Measurements from ENCODE around the gene GEMIN2.
"Not testable (repeated sequence)": the region's sequence is repeated elsewhere in the genome, so short reads cannot be mapped to it uniquely, and the experiment has no call there.

Gene GEMIN2

GRCh38 chr14:39177168-39177545 is 63.0 kb downstream of the GEMIN2 start:
- no peak for DNase-seq (ENCODE audit: low spot score)

- DNase-seq (ENCODE audit: low spot score) = no peak
These were observed 64.9 kb downstream of the GEMIN2 start for GRCh38 chr14:39179042-39179441.

GRCh38 chr14:39180553-39180952 is 66.4 kb downstream of the GEMIN2 start:
- no peak for DNase-seq (ENCODE audit: low spot score)

GRCh38 chr14:39181026-39181692 is 67.0 kb downstream of the GEMIN2 start:
- DNase-seq (ENCODE audit: low spot score) = no peak

GRCh38 chr14:39181693-39182047 is 67.5 kb downstream of the GEMIN2 start:
- no peak for DNase-seq (ENCODE audit: low spot score)

GRCh38 chr14:39182770-39183684 is 68.9 kb downstream of the GEMIN2 start:
- no peak for DNase-seq (ENCODE audit: low spot score)

- DNase-seq (ENCODE audit: low spot score) = not testable (repeated sequence)
These were observed 69.5 kb downstream of the GEMIN2 start for GRCh38 chr14:39183685-39184003.

- no peak for DNase-seq (ENCODE audit: low spot score)
These were observed 70.6 kb downstream of the GEMIN2 start for GRCh38 chr14:39184628-39185255.

- DNase-seq (ENCODE audit: low spot score) = no peak
These were observed 71.3 kb downstream of the GEMIN2 start for GRCh38 chr14:39185256-39186049.

Data from HuH-7 (cell line).